ENCODE measurements around the gene FAM219B.

DNA sequence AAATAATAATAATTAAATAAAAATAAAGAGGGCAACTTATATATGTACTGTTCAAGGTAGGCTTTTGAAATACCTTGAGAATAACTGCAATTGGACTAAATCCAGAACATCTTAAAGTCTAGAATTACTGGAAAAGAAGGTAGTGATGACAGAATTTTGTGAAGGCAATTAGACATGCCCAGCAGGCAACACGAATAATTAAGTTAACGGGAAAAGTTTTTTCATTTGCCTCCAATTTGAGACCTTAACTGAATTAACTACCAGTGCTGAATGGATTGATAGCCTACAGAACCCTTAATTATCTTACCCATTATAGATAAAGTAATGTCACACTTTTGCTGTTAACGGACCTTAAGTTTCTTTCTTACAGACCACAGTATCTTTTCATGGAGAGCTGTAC is 17.9 kb upstream of the FAM219B start:
- TF ChIP-seq, protein P1, sequence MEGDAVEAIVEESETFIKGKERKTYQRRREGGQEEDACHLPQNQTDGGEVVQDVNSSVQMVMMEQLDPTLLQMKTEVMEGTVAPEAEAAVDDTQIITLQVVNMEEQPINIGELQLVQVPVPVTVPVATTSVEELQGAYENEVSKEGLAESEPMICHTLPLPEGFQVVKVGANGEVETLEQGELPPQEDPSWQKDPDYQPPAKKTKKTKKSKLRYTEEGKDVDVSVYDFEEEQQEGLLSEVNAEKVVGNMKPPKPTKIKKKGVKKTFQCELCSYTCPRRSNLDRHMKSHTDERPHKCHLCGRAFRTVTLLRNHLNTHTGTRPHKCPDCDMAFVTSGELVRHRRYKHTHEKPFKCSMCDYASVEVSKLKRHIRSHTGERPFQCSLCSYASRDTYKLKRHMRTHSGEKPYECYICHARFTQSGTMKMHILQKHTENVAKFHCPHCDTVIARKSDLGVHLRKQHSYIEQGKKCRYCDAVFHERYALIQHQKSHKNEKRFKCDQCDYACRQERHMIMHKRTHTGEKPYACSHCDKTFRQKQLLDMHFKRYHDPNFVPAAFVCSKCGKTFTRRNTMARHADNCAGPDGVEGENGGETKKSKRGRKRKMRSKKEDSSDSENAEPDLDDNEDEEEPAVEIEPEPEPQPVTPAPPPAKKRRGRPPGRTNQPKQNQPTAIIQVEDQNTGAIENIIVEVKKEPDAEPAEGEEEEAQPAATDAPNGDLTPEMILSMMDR (IDR thresholded peaks at IDR 0.05), result no peak
- no peak for TF ChIP-seq EZH2 (IDR thresholded peaks at IDR 0.05; ENCODE audit: borderline replicate concordance, insufficient read depth, low read depth, low read length, poor library complexity, severe bottlenecking)

Data from B cell (primary cell).